ENCODE results near the gene THAP7. TPM values are rescaled to one million over a fixed set of nuclear protein-coding genes. Genes with fewer than 3 reads are reported as not detected.

The THAP7 gene
- total and polyA plus RNA-seq, 9 donors, result 7.8 to 54.9 (median 39.3) TPM

DNA sequence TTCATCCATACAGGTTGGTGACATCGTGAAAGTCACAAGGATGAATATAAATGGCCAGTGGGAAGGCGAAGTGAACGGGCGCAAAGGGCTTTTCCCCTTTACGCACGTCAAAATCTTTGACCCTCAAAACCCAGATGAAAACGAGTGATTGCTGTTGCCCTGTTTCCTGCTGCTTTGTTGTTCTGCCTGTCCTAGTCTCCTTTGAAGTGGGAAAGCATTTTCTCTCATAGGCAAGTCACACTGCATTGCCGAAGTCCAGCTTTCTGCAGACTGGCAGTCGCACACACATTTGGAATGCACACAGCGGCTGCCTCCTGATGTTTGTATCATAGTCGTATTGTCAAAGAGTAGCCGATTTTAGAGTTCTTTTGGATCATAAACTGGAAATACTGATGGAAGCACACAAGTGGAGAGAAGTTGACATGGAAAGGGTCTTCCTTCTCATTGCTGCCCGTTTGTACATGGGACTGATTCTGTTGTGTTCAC lies 52.2 kb downstream of the THAP7 start:
- H3K4me1 ChIP-seq (ENCODE audit: insufficient read depth), result peaks cover 1% of the 10 kb centered on the region
- no peaks in the 10 kb centered on the region for H3K9me3 ChIP-seq
- intact Hi-C loops (cut with DNase I), result no loop called here
- H3K27me3 ChIP-seq, result no peaks in the 10 kb centered on the region
- no peak for TF ChIP-seq POLR2A (IDR thresholded peaks at IDR 0.05)
- WGBS, 3 donors, result 82 to 84% (median 84%) methylated on average over 13 of the region's 13 CpGs
- H3K27ac ChIP-seq, result no peak overlapping the region
- H3K4me3 ChIP-seq, result no peak overlapping the region
- no peak for DNase-seq
- no peaks in the 10 kb centered on the region for H3K36me3 ChIP-seq

MicroRNAs encoded within 50 kb of the gene (microRNA counts, 767-probe panel; counts per million panel counts)
- microRNA hsa-miR-649, result 530 counts per million, percentile 78 among the panel's probes with 10 or more counts

Small RNA genes lying within 50 kb of the gene (microRNA-seq; reads per million reads assigned to microRNA genes)
- gene MIR649, result 0 reads per million in 3 donors

Small RNA genes lying within 50 kb of the gene (small RNA-seq; reads per million reads assigned to genes)
- gene MIR649, result not detected

Other genes starting within 250 kb of the THAP7 start
- gene SERPIND1, start 228.0 kb downstream of the THAP7 start, total RNA-seq, result 1 to 10 TPM in 3 of 7 donors, under 1 TPM in 4; 0.22 to 2.2 (median 0.61) TPM
- 1 to 10 TPM; 1.1 to 5.0 TPM for gene SERPIND1, start 228.0 kb downstream of the THAP7 start, polyA plus RNA-seq
- gene PI4KA, start 143.3 kb downstream of the THAP7 start, total RNA-seq, result 10 to 100 TPM; 50.0 to 97.6 (median 66.7) TPM
- 10 to 100 TPM; 30.6 to 36.9 TPM for gene PI4KA, start 143.3 kb downstream of the THAP7 start, polyA plus RNA-seq
- gene SNAP29, start 143.1 kb downstream of the THAP7 start, total RNA-seq, result 10 to 100 TPM; 12.1 to 25.1 (median 22.9) TPM
- gene SNAP29, start 143.1 kb downstream of the THAP7 start, polyA plus RNA-seq, result 10 to 100 TPM; 12.0 to 58.6 TPM
- 10 to 100 TPM; 42.8 to 71.5 (median 58.0) TPM for gene CRKL, start 84.7 kb downstream of the THAP7 start, total RNA-seq
- gene CRKL, start 84.7 kb downstream of the THAP7 start, polyA plus RNA-seq, result 10 to 100 TPM; 22.7 to 51.5 TPM
- gene AIFM3, start 34.9 kb downstream of the THAP7 start, total RNA-seq, result 1 to 10 TPM in 4 of 7 donors, under 1 TPM in 3; 0.43 to 2.7 (median 1.1) TPM
- 1 to 10 TPM in 1 of 2 donors, not detected in 1; 1.1 TPM for gene AIFM3, start 34.9 kb downstream of the THAP7 start, polyA plus RNA-seq
- gene LZTR1, start 19.8 kb downstream of the THAP7 start, total RNA-seq, result 10 to 100 TPM; 30.4 to 73.4 (median 51.6) TPM
- gene LZTR1, start 19.8 kb downstream of the THAP7 start, polyA plus RNA-seq, result 10 to 100 TPM; 28.2 to 32.3 TPM
- 1 to 10 TPM in 4 of 7 donors, under 1 TPM in 3; 0.69 to 1.6 (median 1.0) TPM for gene P2RX6, start 13.0 kb upstream of the THAP7 start, total RNA-seq
- 1 to 10 TPM in 1 of 2 donors, under 1 TPM in 1; 0.47 to 1.3 TPM for gene P2RX6, start 13.0 kb upstream of the THAP7 start, polyA plus RNA-seq
- 1 to 10 TPM in 1 of 7 donors, under 1 TPM in 4, not detected in 2; 0.23 to 4.8 (median 0.61) TPM for gene SLC7A4, start 30.4 kb upstream of the THAP7 start, total RNA-seq
- under 1 TPM; 0.16 to 0.30 TPM for gene SLC7A4, start 30.4 kb upstream of the THAP7 start, polyA plus RNA-seq
- gene LRRC74B, start 43.8 kb upstream of the THAP7 start, total RNA-seq, result 1 to 10 TPM in 2 of 7 donors, under 1 TPM in 2, not detected in 3; 0.25 to 3.0 (median 0.77) TPM
- under 1 TPM; 0.02 to 0.03 TPM for gene LRRC74B, start 43.8 kb upstream of the THAP7 start, polyA plus RNA-seq